GM23248 (cell line): ENCODE measurements around the gene THSD4. TPM values are rescaled to one million over a fixed set of nuclear protein-coding genes. Genes with fewer than 3 reads are reported as not detected.
"Not testable (repeated sequence)": the region's sequence is repeated elsewhere in the genome, so short reads cannot be mapped to it uniquely, and the experiment has no call there.

Experiments
- DNase-seq: peaks from one replicate; pipeline ENCODE4 v3.0.0-alpha.2; 2015
- H2AFZ ChIP-seq: fragments of 200-600 bp; sonication (generic); 2 replicates; pipeline ENCODE4 v1.6.1; 2016; ENCODE audit warnings: antibody characterized with exemption
- H3F3A ChIP-seq: fragments of 200-600 bp; sonication (generic); 2 replicates; pipeline ENCODE4 v1.6.1; 2016; ENCODE audit warnings: mild to moderate bottlenecking, antibody characterized with exemption, mixed run types; ENCODE audit not compliant: insufficient read depth
- H3K27ac ChIP-seq: fragments of 200-600 bp; sonication (generic); 2 replicates; pipeline ENCODE4 v1.5.1; 2016; ENCODE audit warnings: mild to moderate bottlenecking
- H3K27me3 ChIP-seq: fragments of 200-600 bp; sonication (generic); replicated peaks from 2 replicates; pipeline ENCODE4 v1.6.1; 2016; ENCODE audit warnings: mild to moderate bottlenecking; ENCODE audit not compliant: insufficient read depth
- H3K36me3 ChIP-seq: fragments of 200-600 bp; sonication (generic); 2 replicates; pipeline ENCODE4 v1.6.1; 2016; ENCODE audit warnings: low read depth, mild to moderate bottlenecking
- H3K4me1 ChIP-seq: fragments of 200-600 bp; sonication (generic); 2 replicates; pipeline ENCODE4 v1.6.1; 2016; ENCODE audit warnings: mild to moderate bottlenecking; ENCODE audit not compliant: insufficient read depth
- H3K4me2 ChIP-seq: fragments of 200-600 bp; sonication (generic); one replicate; pipeline ENCODE4 v1.6.1; 2016; ENCODE audit warnings: mild to moderate bottlenecking; ENCODE audit not compliant: unreplicated experiment
- H3K4me3 ChIP-seq: fragments of 200-600 bp; sonication (generic); 2 replicates; pipeline ENCODE4 v1.5.1; 2016; ENCODE audit warnings: mild to moderate bottlenecking
- H3K79me2 ChIP-seq: fragments of 200-600 bp; sonication (generic); 2 replicates; pipeline ENCODE4 v1.6.1; 2016; ENCODE audit warnings: mild to moderate bottlenecking; ENCODE audit not compliant: insufficient read depth
- H3K9ac ChIP-seq: fragments of 200-600 bp; sonication (generic); 2 replicates; pipeline ENCODE4 v1.6.1; 2016; ENCODE audit warnings: mild to moderate bottlenecking
- H3K9me2 ChIP-seq: fragments of 200-600 bp; sonication (generic); 2 replicates; pipeline ENCODE4 v1.6.1; 2016; ENCODE audit warnings: mixed run types, mild to moderate bottlenecking, moderate library complexity; ENCODE audit not compliant: insufficient read depth
- H3K9me3 ChIP-seq: fragments of 200-600 bp; sonication (generic); one replicate; pipeline ENCODE4 v1.6.1; 2017; ENCODE audit warnings: low read depth
- H4K20me1 ChIP-seq: fragments of 200-600 bp; sonication (generic); 2 replicates; pipeline ENCODE4 v1.6.0; 2016; ENCODE audit not compliant: insufficient read depth
- EZH2 ChIP-seq: fragments of 200-600 bp; sonication (generic); IDR thresholded peaks from 2 replicates; pipeline ENCODE4 v1.6.1; 2018; ENCODE audit warnings: antibody characterized with exemption, mild to moderate bottlenecking; ENCODE audit not compliant: insufficient read depth, poor library complexity, severe bottlenecking
- EZH2phosphoT487 ChIP-seq: fragments of 200-600 bp; sonication (generic); IDR thresholded peaks from 2 replicates; pipeline ENCODE4 v1.6.1; 2018; ENCODE audit warnings: antibody characterized with exemption, moderate library complexity, mild to moderate bottlenecking, low read depth; ENCODE audit not compliant: insufficient read depth
- WGBS, 2 experiments: methylation state at CpG; one replicate each; pipeline ENCODE4 v1.1.6; 2015 to 2017; ENCODE audit warnings: low lambda C conversion rate in 2 of 2, low coverage in 1 of 2; ENCODE audit errors: missing lambda C conversion rate in 2 of 2; 5-methylcytosine and 5-hydroxymethylcytosine counted together
- in situ Hi-C: fragments of 300-500 bp; cut with MboI; formaldehyde crosslinking; loops from 2 replicates; pipeline ENCODE4 v1.15.0; 2020
- polyA plus RNA-seq: library from polyadenylated mRNA; unstranded; fragments of >200 nt; fragmentation: Nextera tagmentation; extraction: Ambion mirVana; gene quantifications from 2 replicates; pipeline ENCODE4 v1.2.1, GENCODE V29; 2016
- total RNA-seq: library from RNA; depleted of rRNA; stranded (reverse); fragments of >200 nt; shearing (Covaris generic); gene quantifications from 2 replicates; pipeline ENCODE4 v1.2.3, GENCODE V29; 2014

The THSD4 gene
- total and polyA plus RNA-seq, 2 experiments from 2014 or later: 14.2 to 58.9 TPM

GRCh38 chr15:71203586-71204474, 88.6 kb downstream of the THSD4 start:
- H4K20me1 ChIP-seq: no peaks in the 10 kb centered on the region
- H3K4me2 ChIP-seq: no peak overlapping the region
- no peaks in the 10 kb centered on the region for H3K9me2 ChIP-seq
- WGBS, 2 experiments: 50 to 52% methylated on average over 13 of the region's 13 CpGs
- peak; percentile 53 for DNase-seq
- TF ChIP-seq EZH2phosphoT487: no peak
- no peak for TF ChIP-seq EZH2
- H3K27me3 ChIP-seq: no peaks in the 10 kb centered on the region
- H3K79me2 ChIP-seq: peaks cover 28% of the 10 kb centered on the region; the same call in 1 of the 2 replicates
- no peaks in the 10 kb centered on the region for H3K9me3 ChIP-seq
- H3K9ac ChIP-seq: no peak overlapping the region
- peaks cover 7% of the 10 kb centered on the region; the same call in 1 of the 2 replicates for H3K4me1 ChIP-seq
- H2AFZ ChIP-seq: no peak overlapping the region
- no peaks in the 10 kb centered on the region for H3K36me3 ChIP-seq
- no peaks in the 10 kb centered on the region for H3F3A ChIP-seq
- no peak overlapping the region for H3K27ac ChIP-seq
- no peak overlapping the region for H3K4me3 ChIP-seq
- in situ Hi-C loops: no loop called here

DNA sequence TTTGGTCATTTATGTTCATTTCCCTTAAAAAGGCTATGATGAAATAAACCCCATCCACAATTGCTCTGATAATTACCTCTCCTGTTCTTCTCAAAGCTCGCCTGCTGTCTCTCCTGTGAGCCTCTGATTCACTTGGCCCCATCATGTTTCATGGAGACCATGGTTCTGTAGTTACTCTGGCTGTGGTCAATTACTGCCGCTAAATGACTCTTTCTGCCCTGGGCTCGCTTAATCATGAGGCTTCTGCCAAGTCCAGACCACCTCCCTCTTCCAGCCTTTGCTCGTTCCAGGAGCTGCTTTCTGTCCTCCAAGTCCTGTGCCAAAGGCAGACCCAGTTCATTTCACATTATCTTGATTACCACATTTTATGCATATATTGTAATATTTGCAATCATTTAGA, 91.9 kb downstream of the THSD4 start:
- H4K20me1 ChIP-seq: no peaks in the 10 kb centered on the region
- no peaks in the 10 kb centered on the region for H3K9me3 ChIP-seq
- no peak overlapping the region for H3K9ac ChIP-seq
- no peaks in the 10 kb centered on the region for H3K27me3 ChIP-seq
- H3K9me2 ChIP-seq: no peaks in the 10 kb centered on the region
- no peak for DNase-seq
- no peak overlapping the region for H2AFZ ChIP-seq
- 93 to 95% methylated on average over 4 of the region's 4 CpGs for WGBS, 2 experiments
- H3K4me3 ChIP-seq: no peak overlapping the region
- H3F3A ChIP-seq: no peaks in the 10 kb centered on the region
- TF ChIP-seq EZH2phosphoT487 (no peak), EZH2 (no peak)
- no peaks in the 10 kb centered on the region for H3K36me3 ChIP-seq
- in situ Hi-C loops: no loop called here
- peaks cover 13% of the 10 kb centered on the region for H3K4me1 ChIP-seq
- H3K27ac ChIP-seq: no peak overlapping the region
- peaks cover 40% of the 10 kb centered on the region; the same call in 1 of the 2 replicates for H3K79me2 ChIP-seq
- no peak overlapping the region for H3K4me2 ChIP-seq

- no peaks in the 10 kb centered on the region for H3F3A ChIP-seq
- peaks cover 20% of the 10 kb centered on the region; the same call in 1 of the 2 replicates for H3K79me2 ChIP-seq
- H3K27me3 ChIP-seq: no peaks in the 10 kb centered on the region
- no peak overlapping the region for H3K27ac ChIP-seq
- 51 to 53% methylated on average over 4 of the region's 4 CpGs for WGBS, 2 experiments
- no peak overlapping the region for H3K9ac ChIP-seq
- no peaks in the 10 kb centered on the region for H4K20me1 ChIP-seq
- H3K4me1 ChIP-seq: peaks cover 7% of the 10 kb centered on the region; the same call in 1 of the 2 replicates
- H3K4me3 ChIP-seq: peak overlapping the region; percentile 25; the same call in 1 of the 2 replicates
- H3K36me3 ChIP-seq: peaks cover 3% of the 10 kb centered on the region; the same call in 1 of the 2 replicates
- peak overlapping the region; percentile 61 for H3K4me2 ChIP-seq
- H3K9me3 ChIP-seq: no peaks in the 10 kb centered on the region
- no peaks in the 10 kb centered on the region for H3K9me2 ChIP-seq
- peak; percentile 11 for DNase-seq
- TF ChIP-seq EZH2: no peak
- TF ChIP-seq EZH2phosphoT487: no peak
- in situ Hi-C loops: no loop called here
- H2AFZ ChIP-seq: no peak overlapping the region
These were observed 96.9 kb downstream of the THSD4 start for GRCh38 chr15:71212146-71212545.

- H3K9ac ChIP-seq, DNase-seq, in situ Hi-C loops, H3K4me1 ChIP-seq, H3K9me2 ChIP-seq, H3K4me3 ChIP-seq, H4K20me1 ChIP-seq, H3K27me3 ChIP-seq, H3K27ac ChIP-seq, H3K9me3 ChIP-seq, H3K4me2 ChIP-seq, H2AFZ ChIP-seq, H3K36me3 ChIP-seq: not testable (repeated sequence)
- peaks cover 11% of the 10 kb centered on the region; the same call in 1 of the 2 replicates for H3F3A ChIP-seq
- WGBS, 2 experiments: 88 to 92% methylated on average over 8 of the region's 8 CpGs
- peaks cover 16% of the 10 kb centered on the region; the same call in 1 of the 2 replicates for H3K79me2 ChIP-seq
These were observed 98.7 kb downstream of the THSD4 start for GRCh38 chr15:71213943-71214342.
